BE2C (cell line): ENCODE results near the gene OR5C1.

ENCODE experiments used
- DNase-seq: peaks from one replicate; pipeline ENCODE4 v3.0.0-alpha.2; 2020
- H3K27me3 ChIP-seq: fragments of 250-450 bp; sonication (Bioruptor Pico); 2 replicates; pipeline ENCODE4 v1.5.1; 2020; ENCODE audit warnings: mild to moderate bottlenecking
- H3K36me3 ChIP-seq: fragments of 250-450 bp; sonication (Bioruptor Pico); 2 replicates; pipeline ENCODE4 v1.5.1; 2020; ENCODE audit warnings: mild to moderate bottlenecking
- H3K4me1 ChIP-seq: fragments of 250-450 bp; sonication (Bioruptor Pico); 2 replicates; pipeline ENCODE4 v1.5.1; 2020
- H3K4me3 ChIP-seq: 2 replicates; pipeline ENCODE4 v1.5.1; 2011; ENCODE audit warnings: low read depth, low read length
- H3K9me3 ChIP-seq: fragments of 250-450 bp; sonication (Bioruptor Pico); 2 replicates; pipeline ENCODE4 v1.5.1; 2020
- CTCF ChIP-seq: IDR thresholded peaks from 2 replicates; pipeline ENCODE4 v1.5.1; 2012; ENCODE audit warnings: mild to moderate bottlenecking, low read depth, low read length

OR5C1 gene

GRCh38 chr9:122779181-122779580 lies 9.6 kb upstream of the OR5C1 start:
- Histone ChIP-seq H3K9me3 (no peaks in the 10 kb centered on the region), H3K4me1 (no peaks in the 10 kb centered on the region), H3K27me3 (peaks cover 6% of the 10 kb centered on the region), H3K36me3 (no peaks in the 10 kb centered on the region), H3K4me3 (no peak overlapping the region)
- TF ChIP-seq CTCF: no peak
- DNase-seq: no peak

GRCh38 chr9:122780026-122780425 lies 8.7 kb upstream of the OR5C1 start:
- Histone ChIP-seq H3K4me1 (no peaks in the 10 kb centered on the region), H3K27me3 (peaks cover 6% of the 10 kb centered on the region), H3K9me3 (no peaks in the 10 kb centered on the region), H3K36me3 (no peaks in the 10 kb centered on the region), H3K4me3 (no peak overlapping the region)
- no peak for TF ChIP-seq CTCF
- no peak for DNase-seq

- peaks cover 6% of the 10 kb centered on the region for H3K27me3 ChIP-seq
- H3K4me1 ChIP-seq: no peaks in the 10 kb centered on the region
- no peaks in the 10 kb centered on the region for H3K9me3 ChIP-seq
- no peak for DNase-seq
- H3K4me3 ChIP-seq: no peak overlapping the region
- H3K36me3 ChIP-seq: no peaks in the 10 kb centered on the region
- TF ChIP-seq CTCF: no peak
Measured at GRCh38 chr9:122781671-122782070, 7.1 kb upstream of the OR5C1 start.

- no peaks in the 10 kb centered on the region for H3K9me3 ChIP-seq
- DNase-seq: no peak
- no peaks in the 10 kb centered on the region; the same call in none of the 2 replicates for H3K27me3 ChIP-seq
- H3K4me3 ChIP-seq: no peak overlapping the region
- no peaks in the 10 kb centered on the region for H3K36me3 ChIP-seq
- no peak for TF ChIP-seq CTCF
- H3K4me1 ChIP-seq: no peaks in the 10 kb centered on the region
Measured at GRCh38 chr9:122785269-122785668, 3.5 kb upstream of the OR5C1 start.

- H3K4me3 ChIP-seq: no peak overlapping the region
- H3K36me3 ChIP-seq: no peaks in the 10 kb centered on the region
- TF ChIP-seq CTCF: no peak
- no peaks in the 10 kb centered on the region for H3K9me3 ChIP-seq
- DNase-seq: no peak
- H3K4me1 ChIP-seq: no peaks in the 10 kb centered on the region
- H3K27me3 ChIP-seq: no peaks in the 10 kb centered on the region; the same call in 1 of the 2 replicates
Measured at GRCh38 chr9:122786338-122786737, 2.4 kb upstream of the OR5C1 start.

GRCh38 chr9:122789256-122790046 lies 718 bp downstream of the OR5C1 start:
- no peaks in the 10 kb centered on the region for H3K9me3 ChIP-seq
- no peak overlapping the region for H3K4me3 ChIP-seq
- DNase-seq: no peak
- H3K36me3 ChIP-seq: no peaks in the 10 kb centered on the region
- H3K4me1 ChIP-seq: no peaks in the 10 kb centered on the region
- no peaks in the 10 kb centered on the region; the same call in 1 of the 2 replicates for H3K27me3 ChIP-seq
- no peak for TF ChIP-seq CTCF
